ENCODE data around the gene BFAR. TPM values are rescaled to one million over a fixed set of nuclear protein-coding genes. Genes with fewer than 3 reads are reported as not detected.
A peak's percentile ranks its signal among the peaks of the same experiment; 100 is the strongest.
"Not testable (repeated sequence)": the region's sequence is repeated elsewhere in the genome, so short reads cannot be mapped to it uniquely, and the experiment has no call there.

BFAR gene
- total RNA-seq, 1 donor from 2014 or later, result 78.2 TPM

DNA sequence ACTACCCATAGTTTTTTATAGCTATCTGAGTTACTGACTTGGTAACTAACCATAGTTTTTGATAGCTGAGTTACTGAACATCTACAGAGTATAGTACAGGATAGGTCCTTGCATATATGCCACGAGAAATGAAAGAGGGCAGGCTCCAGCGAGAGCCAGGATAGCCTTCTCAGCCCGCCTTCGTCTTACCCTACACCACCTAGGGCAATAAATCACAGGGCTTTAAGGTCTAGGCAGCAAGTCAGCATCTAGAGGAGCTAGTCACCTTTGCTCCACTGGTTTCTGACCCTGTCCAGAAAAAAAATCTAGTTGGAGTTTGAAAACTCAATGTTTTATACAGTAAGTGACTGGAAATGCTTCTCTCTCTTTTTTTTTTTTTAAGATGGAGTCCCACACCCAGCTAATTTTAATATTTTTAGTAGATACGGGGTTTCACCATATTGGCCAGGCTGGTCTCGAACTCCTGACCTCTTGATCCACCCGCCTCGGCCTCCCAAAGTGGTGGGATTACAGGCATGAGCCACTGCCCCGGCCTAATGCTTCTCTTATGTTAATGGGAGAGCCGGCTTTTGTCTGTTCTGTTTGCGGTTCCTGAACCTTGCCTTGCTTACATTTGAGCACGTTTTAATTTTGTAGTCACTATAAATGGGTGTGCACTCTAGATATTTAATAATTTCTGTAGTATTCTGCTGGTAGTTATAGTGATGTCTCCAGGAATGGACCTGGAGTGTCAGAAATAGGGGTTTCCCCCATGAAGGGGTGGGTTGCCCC lies 2.8 kb downstream of the BFAR start:
- H3K27ac Mint-ChIP-seq (ENCODE audit: unreplicated experiment), result peak overlapping the region; percentile 36
- TF ChIP-seq, protein P1, sequence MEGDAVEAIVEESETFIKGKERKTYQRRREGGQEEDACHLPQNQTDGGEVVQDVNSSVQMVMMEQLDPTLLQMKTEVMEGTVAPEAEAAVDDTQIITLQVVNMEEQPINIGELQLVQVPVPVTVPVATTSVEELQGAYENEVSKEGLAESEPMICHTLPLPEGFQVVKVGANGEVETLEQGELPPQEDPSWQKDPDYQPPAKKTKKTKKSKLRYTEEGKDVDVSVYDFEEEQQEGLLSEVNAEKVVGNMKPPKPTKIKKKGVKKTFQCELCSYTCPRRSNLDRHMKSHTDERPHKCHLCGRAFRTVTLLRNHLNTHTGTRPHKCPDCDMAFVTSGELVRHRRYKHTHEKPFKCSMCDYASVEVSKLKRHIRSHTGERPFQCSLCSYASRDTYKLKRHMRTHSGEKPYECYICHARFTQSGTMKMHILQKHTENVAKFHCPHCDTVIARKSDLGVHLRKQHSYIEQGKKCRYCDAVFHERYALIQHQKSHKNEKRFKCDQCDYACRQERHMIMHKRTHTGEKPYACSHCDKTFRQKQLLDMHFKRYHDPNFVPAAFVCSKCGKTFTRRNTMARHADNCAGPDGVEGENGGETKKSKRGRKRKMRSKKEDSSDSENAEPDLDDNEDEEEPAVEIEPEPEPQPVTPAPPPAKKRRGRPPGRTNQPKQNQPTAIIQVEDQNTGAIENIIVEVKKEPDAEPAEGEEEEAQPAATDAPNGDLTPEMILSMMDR (IDR thresholded peaks at IDR 0.05), result no peak
- H3K4me3 Mint-ChIP-seq (ENCODE audit: unreplicated experiment), result no peak overlapping the region
- peaks cover 6% of the 10 kb centered on the region for H3K36me3 Mint-ChIP-seq (ENCODE audit: unreplicated experiment)
- H3K9me3 Mint-ChIP-seq (ENCODE audit: unreplicated experiment), result no peaks in the 10 kb centered on the region
- no peaks in the 10 kb centered on the region for H3K27me3 Mint-ChIP-seq (ENCODE audit: unreplicated experiment)
- DNase-seq (ENCODE audit: extremely low spot score, unreplicated experiment), result no peak
- peaks cover 37% of the 10 kb centered on the region for H3K4me1 Mint-ChIP-seq (ENCODE audit: unreplicated experiment)

- not testable (repeated sequence) for DNase-seq (ENCODE audit: extremely low spot score, unreplicated experiment); H3K27me3 Mint-ChIP-seq (ENCODE audit: unreplicated experiment); H3K36me3 Mint-ChIP-seq (ENCODE audit: unreplicated experiment); H3K9me3 Mint-ChIP-seq (ENCODE audit: unreplicated experiment); H3K4me3 Mint-ChIP-seq (ENCODE audit: unreplicated experiment)
- H3K4me1 Mint-ChIP-seq (ENCODE audit: unreplicated experiment), result peaks cover 37% of the 10 kb centered on the region
- H3K27ac Mint-ChIP-seq (ENCODE audit: unreplicated experiment), result peak overlapping the region; percentile 36
Observed at GRCh38 chr16:14636179-14636950, 3.6 kb downstream of the BFAR start.

GRCh38 chr16:14636951-14637240 lies 4.1 kb downstream of the BFAR start:
- H3K4me1 Mint-ChIP-seq (ENCODE audit: unreplicated experiment), result peaks cover 34% of the 10 kb centered on the region
- not testable (repeated sequence) for H3K27ac Mint-ChIP-seq (ENCODE audit: unreplicated experiment); H3K27me3 Mint-ChIP-seq (ENCODE audit: unreplicated experiment); H3K36me3 Mint-ChIP-seq (ENCODE audit: unreplicated experiment); DNase-seq (ENCODE audit: extremely low spot score, unreplicated experiment); H3K4me3 Mint-ChIP-seq (ENCODE audit: unreplicated experiment); H3K9me3 Mint-ChIP-seq (ENCODE audit: unreplicated experiment)

- DNase-seq (ENCODE audit: extremely low spot score, unreplicated experiment), result no peak
- no peaks in the 10 kb centered on the region for H3K9me3 Mint-ChIP-seq (ENCODE audit: unreplicated experiment)
- no peak overlapping the region for H3K27ac Mint-ChIP-seq (ENCODE audit: unreplicated experiment)
- H3K27me3 Mint-ChIP-seq (ENCODE audit: unreplicated experiment), result no peaks in the 10 kb centered on the region
- H3K4me1 Mint-ChIP-seq (ENCODE audit: unreplicated experiment), result peaks cover 17% of the 10 kb centered on the region
- H3K36me3 Mint-ChIP-seq (ENCODE audit: unreplicated experiment), result peaks cover 12% of the 10 kb centered on the region
- TF ChIP-seq, protein P1 (IDR thresholded peaks at IDR 0.05), result no peak
- no peak overlapping the region for H3K4me3 Mint-ChIP-seq (ENCODE audit: unreplicated experiment)
Observed at GRCh38 chr16:14640538-14640937, 7.8 kb downstream of the BFAR start.

GRCh38 chr16:14641206-14641605 lies 8.5 kb downstream of the BFAR start:
- H3K36me3 Mint-ChIP-seq (ENCODE audit: unreplicated experiment), result peaks cover 15% of the 10 kb centered on the region
- DNase-seq (ENCODE audit: extremely low spot score, unreplicated experiment), result no peak
- TF ChIP-seq, protein P1 (IDR thresholded peaks at IDR 0.05), result no peak
- peaks cover 12% of the 10 kb centered on the region for H3K4me1 Mint-ChIP-seq (ENCODE audit: unreplicated experiment)
- no peak overlapping the region for H3K27ac Mint-ChIP-seq (ENCODE audit: unreplicated experiment)
- H3K27me3 Mint-ChIP-seq (ENCODE audit: unreplicated experiment), result no peaks in the 10 kb centered on the region
- H3K4me3 Mint-ChIP-seq (ENCODE audit: unreplicated experiment), result no peak overlapping the region
- no peaks in the 10 kb centered on the region for H3K9me3 Mint-ChIP-seq (ENCODE audit: unreplicated experiment)

DNA sequence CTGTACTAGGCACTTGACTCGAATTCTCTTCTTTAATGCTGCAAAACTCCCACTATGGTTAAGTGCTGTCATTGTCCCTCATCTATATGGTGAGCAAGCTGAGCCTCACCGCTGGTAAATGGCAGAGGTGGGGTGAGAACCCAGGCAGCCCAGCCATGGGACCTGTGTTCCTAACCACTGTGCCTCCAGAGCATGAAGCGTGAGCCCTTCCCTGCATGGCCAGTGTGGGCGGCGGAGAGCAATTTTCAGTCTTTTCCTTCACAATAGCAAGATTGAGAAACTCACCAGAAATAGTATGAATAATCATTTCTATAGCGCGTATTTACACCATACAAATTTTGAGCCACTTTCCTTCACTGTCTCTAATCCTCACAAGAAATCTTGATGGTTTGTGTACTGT lies 9.2 kb downstream of the BFAR start:
- no peaks in the 10 kb centered on the region for H3K9me3 Mint-ChIP-seq (ENCODE audit: unreplicated experiment)
- no peaks in the 10 kb centered on the region for H3K27me3 Mint-ChIP-seq (ENCODE audit: unreplicated experiment)
- TF ChIP-seq, protein P1 (IDR thresholded peaks at IDR 0.05), result no peak
- H3K4me3 Mint-ChIP-seq (ENCODE audit: unreplicated experiment), result no peak overlapping the region
- peaks cover 5% of the 10 kb centered on the region for H3K4me1 Mint-ChIP-seq (ENCODE audit: unreplicated experiment)
- no peak overlapping the region for H3K27ac Mint-ChIP-seq (ENCODE audit: unreplicated experiment)
- DNase-seq (ENCODE audit: extremely low spot score, unreplicated experiment), result no peak
- peaks cover 18% of the 10 kb centered on the region for H3K36me3 Mint-ChIP-seq (ENCODE audit: unreplicated experiment)

All from osteocyte (in vitro differentiated cells).